ENCODE measurements around the gene ITPRIP. TPM values are rescaled to one million over a fixed set of nuclear protein-coding genes. Genes with fewer than 3 reads are reported as not detected.

The ITPRIP gene
- total RNA-seq, 1 experiment from 2014 or later = 12.0 TPM

DNA sequence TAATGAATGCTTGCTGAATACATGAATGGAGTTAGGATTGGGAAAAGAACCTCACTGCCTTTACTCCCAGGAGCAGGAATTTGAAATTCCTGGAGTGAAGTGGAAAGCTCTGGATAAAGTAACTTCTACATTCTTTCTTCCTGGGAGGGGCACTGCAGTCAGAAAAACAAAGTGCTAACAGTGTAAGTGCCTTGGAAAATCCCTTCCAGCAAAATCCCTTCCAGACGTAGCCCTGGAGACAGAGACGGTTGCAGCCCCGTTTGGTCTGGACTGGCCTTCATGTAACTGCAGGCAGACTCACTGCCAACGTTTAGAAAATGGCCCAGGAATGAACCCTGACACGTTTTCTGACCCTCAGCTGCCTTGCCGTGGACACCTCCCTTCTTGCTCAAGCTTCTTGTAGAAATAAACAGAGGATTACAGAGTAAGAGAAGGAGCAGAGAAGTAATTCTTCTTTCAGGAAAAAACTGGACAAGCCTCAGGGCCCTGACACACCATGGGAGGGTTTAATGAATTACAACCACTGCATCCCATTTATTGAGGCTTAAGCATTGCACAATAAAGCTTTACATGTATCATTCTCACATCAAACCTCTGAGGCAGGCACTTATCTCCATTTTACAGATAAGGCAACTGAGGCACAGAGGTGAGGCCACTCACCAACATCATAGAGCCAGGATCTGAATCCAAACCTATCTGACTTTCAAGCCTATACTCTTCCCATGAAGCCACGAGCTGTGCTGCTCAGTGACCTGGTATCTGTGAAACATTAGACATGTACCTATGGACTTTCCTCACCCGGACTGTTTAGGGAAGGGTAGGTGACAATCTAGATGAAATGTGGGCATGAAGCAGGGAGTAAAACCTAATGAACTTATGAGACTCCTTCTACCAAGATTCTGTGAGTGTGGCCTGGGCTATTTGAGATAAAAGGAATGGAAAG, 7.8 kb downstream of the ITPRIP start:
- Histone ChIP-seq H3K9me2 (ENCODE audit: insufficient read depth) (no peaks in the 10 kb centered on the region), H3K27ac (ENCODE audit: low read depth, low read length) (peak overlapping the region; percentile 87), H3K27me3 (ENCODE audit: insufficient read depth, low read length) (no peaks in the 10 kb centered on the region), H3K36me3 (ENCODE audit: control insufficient read depth in 1 of 2, insufficient read depth in 2 of 2, low read length in 2 of 2) (no peaks in the 10 kb centered on the region), H2AFZ (ENCODE audit: low read depth, low read length, poor library complexity, severe bottlenecking) (no peak overlapping the region), H4K20me1 (ENCODE audit: insufficient read depth) (no peaks in the 10 kb centered on the region), H3K4me2 (ENCODE audit: low read length) (peak overlapping the region; percentile 85), H3K9me3 (ENCODE audit: control insufficient read depth in 1 of 2, insufficient read depth in 1 of 2, low read depth in 1 of 2, low read length in 2 of 2) (no peaks in the 10 kb centered on the region), H3K4me1 (ENCODE audit: control insufficient read depth in 1 of 2, insufficient read depth in 2 of 2, low read length in 2 of 2) (peaks cover 67 to 77% of the 10 kb centered on the region in 2 experiments), H3K4me3 (replicated peaks in 1 of 2; ENCODE audit: low read depth in 1 of 2, low read length in 2 of 2) (peak overlapping the region in 1 of 2 experiments; percentile 51; a peak in 2 of 4 replicates), H3K79me2 (ENCODE audit: insufficient read depth, low read length) (peaks cover 90% of the 10 kb centered on the region), H3K9ac (ENCODE audit: low read length) (peak overlapping the region; percentile 64)
- no TSS peak for BruUV-seq (replicated peaks)
- ATAC-seq (no peak), DNase-seq (ENCODE audit: low read depth, low spot score) (no peak)
- POLR2A ChIA-PET = interaction anchor here (1.1 to 1.3 kb wide), 3 partner anchors 9 to 19 kb away, joined by 3 read pairs; no protein-coding TSS in a partner anchor
- RAD21 ChIA-PET (ENCODE audit: low non-redundant PET in 1 of 2, low total read pairs in 2 of 2, uncharacterized antibody in 2 of 2, unreplicated experiment in 2 of 2) = interaction anchor here in 1 of 2 experiments (1.2 kb wide), 1 partner anchor 25 kb away, joined by 3 read pairs; no protein-coding TSS in a partner anchor
- TF ChIP-seq CTCF (IDR thresholded peaks at IDR 0.05 in 2 of 3, conservative IDR thresholded peaks at IDR 0.05 in 1 of 3; ENCODE audit: borderline replicate concordance in 1 of 3, insufficient read depth in 1 of 3, low read depth in 2 of 3, low read length in 2 of 3) = no peak
- no peak for TF ChIP-seq SIN3A (IDR thresholded peaks at IDR 0.05; ENCODE audit: low read depth)
- TF ChIP-seq ZFX (IDR thresholded peaks at IDR 0.05) = no peak
- TF ChIP-seq, protein P1, sequence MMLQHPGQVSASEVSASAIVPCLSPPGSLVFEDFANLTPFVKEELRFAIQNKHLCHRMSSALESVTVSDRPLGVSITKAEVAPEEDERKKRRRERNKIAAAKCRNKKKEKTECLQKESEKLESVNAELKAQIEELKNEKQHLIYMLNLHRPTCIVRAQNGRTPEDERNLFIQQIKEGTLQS (IDR thresholded peaks at IDR 0.05) = no peak
- TF ChIP-seq FOSL1 (IDR thresholded peaks at IDR 0.05; ENCODE audit: low read depth) = no peak
- TF ChIP-seq, protein P2, sequence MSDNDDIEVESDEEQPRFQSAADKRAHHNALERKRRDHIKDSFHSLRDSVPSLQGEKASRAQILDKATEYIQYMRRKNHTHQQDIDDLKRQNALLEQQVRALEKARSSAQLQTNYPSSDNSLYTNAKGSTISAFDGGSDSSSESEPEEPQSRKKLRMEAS (IDR thresholded peaks at IDR 0.05) = no peak
- TF ChIP-seq ELF1 (IDR thresholded peaks at IDR 0.05; ENCODE audit: borderline replicate concordance, low read depth) = no peak
- TF ChIP-seq YY1 (IDR thresholded peaks at IDR 0.05; ENCODE audit: extremely low read depth, insufficient replicate concordance, low read depth, low read length) = no peak
- no peak for TF ChIP-seq TCF7L2 (IDR thresholded peaks at IDR 0.05; ENCODE audit: borderline replicate concordance, extremely low read depth, insufficient read depth, insufficient read length)
- TF ChIP-seq RAD21 (IDR thresholded peaks at IDR 0.05; ENCODE audit: low read depth) = no peak
- no peak for TF ChIP-seq ZBTB33 (IDR thresholded peaks at IDR 0.05; ENCODE audit: extremely low read depth, insufficient replicate concordance, low read length)
- TF ChIP-seq EGR1 (IDR thresholded peaks at IDR 0.05; ENCODE audit: low read depth) = no peak
- TF ChIP-seq EZH2phosphoT487 (IDR thresholded peaks at IDR 0.05; ENCODE audit: borderline replicate concordance) = no peak
- TF ChIP-seq SP1 (IDR thresholded peaks at IDR 0.05; ENCODE audit: low read depth) = no peak
- TF ChIP-seq ZNF274 (IDR thresholded peaks at IDR 0.05; ENCODE audit: low read depth, low read length) = no peak
- TF ChIP-seq JUND (IDR thresholded peaks at IDR 0.05) = no peak
- intact Hi-C loops (cut with micrococcal nuclease) = loop anchor here (10.0 kb wide), 1 partner anchor 436 kb away; no protein-coding TSS in a partner anchor
- CTCF ChIA-PET = interaction anchor here (1.2 to 2.4 kb wide), 3 partner anchors 24 to 56 kb away, joined by 3 to 7 read pairs (median 4); no protein-coding TSS in a partner anchor

Data from HCT116 (cell line).